HG03442 (cell line): ENCODE measurements around the gene LCE1F.

ENCODE experiments used
- ATAC-seq: cut with Tn5 transposase; IDR thresholded peaks from one replicate; pipeline ENCODE4 v1.9.1; 2021; ENCODE audit warnings: mild to moderate bottlenecking, moderate library complexity; ENCODE audit not compliant: unreplicated experiment

Gene LCE1F

GRCh38 chr1:152770411-152770810 lies 4.5 kb upstream of the LCE1F start:
- ATAC-seq: no peak

- ATAC-seq: no peak
These were observed 1.4 kb downstream of the LCE1F start for GRCh38 chr1:152776361-152776760.

- no peak for ATAC-seq
These were observed 2.7 kb downstream of the LCE1F start for GRCh38 chr1:152777510-152778137.

GRCh38 chr1:152783095-152783494 lies 8.2 kb downstream of the LCE1F start:
- no peak for ATAC-seq

GRCh38 chr1:152786077-152786476 lies 11.1 kb downstream of the LCE1F start, which contains the start of gene LCE1E:
Gene LCE1E, plus strand, starts transcription at chr1:152786257. Its CDS starts 1,043 bp downstream, at chr1:152787300.
- ATAC-seq: peak; percentile 49

GRCh38 chr1:152795686-152796085 lies 20.7 kb downstream of the LCE1F start:
- ATAC-seq: no peak

- no peak for ATAC-seq
These were observed 21.5 kb downstream of the LCE1F start, which contains the start of gene LCE1D for GRCh38 chr1:152796421-152796820. Gene LCE1D, plus strand, starts transcription at chr1:152796721. Its CDS starts 1,074 bp downstream, at chr1:152797795.

- ATAC-seq: no peak
These were observed 26.4 kb downstream of the LCE1F start for GRCh38 chr1:152801333-152801732.

GRCh38 chr1:152806576-152806975 lies 31.6 kb downstream of the LCE1F start, which contains the start of gene LCE1C:
Gene LCE1C, minus strand, starts transcription at chr1:152806651. Its CDS starts 1,173 bp downstream, at chr1:152805478.
- no peak for ATAC-seq

GRCh38 chr1:152811050-152811449 lies 36.1 kb downstream of the LCE1F start:
- no peak for ATAC-seq

GRCh38 chr1:152811671-152812070 lies 36.7 kb downstream of the LCE1F start, which contains the start of gene LCE1B:
Gene LCE1B, plus strand, starts transcription at chr1:152811971. Its CDS starts 476 bp downstream, at chr1:152812447.
- no peak for ATAC-seq

GRCh38 chr1:152817309-152817708 lies 42.4 kb downstream of the LCE1F start:
- ATAC-seq: no peak

- no peak for ATAC-seq
These were observed 48.4 kb downstream of the LCE1F start for GRCh38 chr1:152823294-152823693.

GRCh38 chr1:152824964-152825363 lies 50.0 kb downstream of the LCE1F start:
- ATAC-seq: no peak
